Measurements from ENCODE around the gene PLA1A. TPM values are rescaled to one million over a fixed set of nuclear protein-coding genes. Genes with fewer than 3 reads are reported as not detected.

PLA1A gene
- total and polyA plus RNA-seq, 10 of the 15 experiments (the other 5 are each of a cell fraction or from before 2014, with no cell fraction given) = 2.9 to 106 (median 4.8) TPM

GRCh38 chr3:119597548-119598288, at the start of gene PLA1A (continued):
- TF ChIP-seq HSF1 (IDR thresholded peaks at IDR 0.05; ENCODE audit: low read depth, low read length) = no peak
- no peak for TF ChIP-seq CREM (IDR thresholded peaks at IDR 0.05; ENCODE audit: low read depth)
- no peak for TF ChIP-seq BHLHE40 (IDR thresholded peaks at IDR 0.05; ENCODE audit: borderline replicate concordance in 1 of 2, low read depth in 2 of 2, low read length in 1 of 2)
- TF ChIP-seq FOS (IDR thresholded peaks at IDR 0.05; ENCODE audit: borderline replicate concordance, extremely low read depth, insufficient read length) = no peak
- no peak for TF ChIP-seq ZSCAN29 (IDR thresholded peaks at IDR 0.05)
- TF ChIP-seq IRF5 (IDR thresholded peaks at IDR 0.05; ENCODE audit: borderline replicate concordance) = no peak
- TF ChIP-seq ZNF217 (IDR thresholded peaks at IDR 0.05) = no peak
- no peak for TF ChIP-seq EZH2 (IDR thresholded peaks at IDR 0.05; ENCODE audit: borderline replicate concordance, control insufficient read depth, low read depth, low read length)
- TF ChIP-seq RFX5 (IDR thresholded peaks at IDR 0.05; ENCODE audit: low read depth, low read length) = no peak
- TF ChIP-seq LARP7 (IDR thresholded peaks at IDR 0.05) = no peak
- TF ChIP-seq USF2 (IDR thresholded peaks at IDR 0.05; ENCODE audit: borderline replicate concordance, low read depth, low read length) = no peak; the same call in 1 of the 2 replicates
- TF ChIP-seq E2F4 (IDR thresholded peaks at IDR 0.05; ENCODE audit: low read depth, low read length) = no peak
- TF ChIP-seq IRF3 (IDR thresholded peaks at IDR 0.05) = no peak
- no peak for TF ChIP-seq RCOR1 (conservative IDR thresholded peaks at IDR 0.05; ENCODE audit: low read depth, low read length)
- peak; percentile 25; the same call in 1 of the 2 replicates for TF ChIP-seq BMI1 (IDR thresholded peaks at IDR 0.05; ENCODE audit: borderline replicate concordance)
- peak; percentile 83 for TF ChIP-seq POLR2AphosphoS5 (IDR thresholded peaks at IDR 0.05; ENCODE audit: low read length)
- no peak for TF ChIP-seq NFYB (IDR thresholded peaks at IDR 0.05; ENCODE audit: insufficient read depth, low read depth, low read length)
- no peak for TF ChIP-seq CHD1 (IDR thresholded peaks at IDR 0.05; ENCODE audit: low read depth, low read length)
- TF ChIP-seq CEBPZ (IDR thresholded peaks at IDR 0.05; ENCODE audit: low read depth, low read length) = no peak
- no peak for TF ChIP-seq CREB1 (IDR thresholded peaks at IDR 0.05; ENCODE audit: low read depth)
- no peak for TF ChIP-seq ZNF384 (IDR thresholded peaks at IDR 0.05; ENCODE audit: borderline replicate concordance, low read depth, low read length)

Measured in GM12878 (cell line).